ENCODE measurements around the gene NBPF12.
"Not testable (repeated sequence)": the region's sequence is repeated elsewhere in the genome, so short reads cannot be mapped to it uniquely, and the experiment has no call there.

The NBPF12 gene

DNA sequence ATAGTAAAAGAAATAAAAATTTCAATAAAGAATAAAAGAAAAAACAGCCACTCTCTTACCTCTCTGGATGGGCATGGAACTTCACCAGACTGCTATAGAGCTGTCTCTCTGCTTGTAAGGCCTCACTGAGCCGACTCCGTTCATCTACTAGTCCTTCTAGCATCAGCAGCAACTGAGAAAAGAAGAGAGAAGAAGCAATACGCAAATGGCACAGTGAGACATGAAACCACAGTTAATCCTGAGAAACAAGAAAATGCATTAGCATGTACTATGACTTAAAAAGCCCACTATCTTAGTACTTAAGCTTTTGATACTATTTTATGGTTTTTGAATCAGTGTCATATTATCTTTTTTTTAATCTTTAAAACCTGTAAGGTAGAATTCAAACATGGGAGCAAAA, 104.8 kb downstream of the NBPF12 start:
- H2BK15ac ChIP-seq (replicated peaks; ENCODE audit: low read depth); H3K79me2 ChIP-seq (ENCODE audit: control insufficient read depth, insufficient read depth, low read length); H3K4ac ChIP-seq (ENCODE audit: low read depth, low read length); H3K4me1 ChIP-seq (ENCODE audit: control insufficient read depth, low read depth, low read length); H2AK5ac ChIP-seq (ENCODE audit: low read length); H3K4me2 ChIP-seq (ENCODE audit: low read length); H3K27ac ChIP-seq (ENCODE audit: low read depth, low read length); H3K36me3 ChIP-seq (ENCODE audit: control insufficient read depth, insufficient read depth, low read length); H2BK120ac ChIP-seq (ENCODE audit: low read depth, low read length); H3K9ac ChIP-seq (ENCODE audit: low read length); H3K23ac ChIP-seq (ENCODE audit: low read length); H4K8ac ChIP-seq (ENCODE audit: low read depth, low read length); H3K27me3 ChIP-seq (ENCODE audit: insufficient read depth, low read length, poor library complexity); H3K56ac ChIP-seq (ENCODE audit: low read length); H3K18ac ChIP-seq (ENCODE audit: low read length); DNase-seq; H3K4me3 ChIP-seq (ENCODE audit: low read length); H2BK5ac ChIP-seq (ENCODE audit: low read length); H4K5ac ChIP-seq (ENCODE audit: low read length); H3K79me1 ChIP-seq (ENCODE audit: low read length): not testable (repeated sequence)
- WGBS (ENCODE audit: extremely low coverage, insufficient coverage, low lambda C conversion rate) = no CpG with 5 or more reads among the region's 3 CpGs

- H3K4ac ChIP-seq (ENCODE audit: low read depth, low read length); H3K4me3 ChIP-seq (ENCODE audit: low read length); H3K56ac ChIP-seq (ENCODE audit: low read length); H3K27me3 ChIP-seq (ENCODE audit: insufficient read depth, low read length, poor library complexity); H2BK120ac ChIP-seq (ENCODE audit: low read depth, low read length); H3K4me1 ChIP-seq (ENCODE audit: control insufficient read depth, low read depth, low read length); H4K8ac ChIP-seq (ENCODE audit: low read depth, low read length); H2BK15ac ChIP-seq (replicated peaks; ENCODE audit: low read depth); H3K36me3 ChIP-seq (ENCODE audit: control insufficient read depth, insufficient read depth, low read length); H3K23ac ChIP-seq (ENCODE audit: low read length); DNase-seq; H2AK5ac ChIP-seq (ENCODE audit: low read length); H3K79me1 ChIP-seq (ENCODE audit: low read length); H3K27ac ChIP-seq (ENCODE audit: low read depth, low read length); H3K18ac ChIP-seq (ENCODE audit: low read length); H3K4me2 ChIP-seq (ENCODE audit: low read length); H4K5ac ChIP-seq (ENCODE audit: low read length); H2BK5ac ChIP-seq (ENCODE audit: low read length); H3K9ac ChIP-seq (ENCODE audit: low read length); H3K79me2 ChIP-seq (ENCODE audit: control insufficient read depth, insufficient read depth, low read length): not testable (repeated sequence)
Measured at GRCh38 chr1:147044511-147044910, 106.4 kb downstream of the NBPF12 start.
